ENCODE measurements around the gene KAT8. TPM values are rescaled to one million over a fixed set of nuclear protein-coding genes. Genes with fewer than 3 reads are reported as not detected.

Gene KAT8
- total and polyA plus RNA-seq, 4 donors: 15.9 to 37.4 (median 19.6) TPM

DNA sequence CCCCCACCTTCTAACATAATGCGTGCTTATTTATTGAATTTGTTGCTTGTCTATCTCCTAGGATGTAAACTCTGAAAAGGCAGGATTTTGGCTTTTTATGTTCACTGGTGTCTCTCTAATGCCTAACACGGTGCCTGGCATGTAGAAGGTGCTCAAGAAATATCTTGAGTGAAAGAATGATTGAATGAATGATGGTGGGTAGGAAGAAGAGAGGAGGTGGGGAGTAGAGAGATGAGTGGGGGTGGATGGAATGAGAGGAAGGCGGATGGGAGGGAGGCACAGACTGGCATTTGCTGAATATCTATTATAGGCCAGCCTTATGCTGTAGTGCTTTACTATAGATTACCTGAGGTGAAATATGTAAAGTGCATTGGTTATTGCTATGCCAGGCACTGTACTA is 30.1 kb downstream of the KAT8 start:
- DNase-seq (ENCODE audit: low spot score): no peak
- Histone ChIP-seq H3K27me3 (ENCODE audit: control insufficient read depth in 4 of 4, insufficient read depth in 4 of 4, low read length in 3 of 4) (no peaks in the 10 kb centered on the region), H3K4me3 (ENCODE audit: low read depth in 1 of 3, low read length in 3 of 3) (no peak overlapping the region), H3K36me3 (ENCODE audit: control insufficient read depth in 4 of 4, insufficient read depth in 3 of 4, low read depth in 1 of 4, low read length in 3 of 4) (no peaks in the 10 kb centered on the region), H3K4me1 (ENCODE audit: control insufficient read depth in 4 of 4, insufficient read depth in 4 of 4, low read length in 3 of 4) (peaks cover 0 to 8% (median 6%) of the 10 kb centered on the region in 4 donors), H3K27ac (ENCODE audit: low read depth in 1 of 2, low read length in 2 of 2) (no peak overlapping the region), H3K9me3 (ENCODE audit: control insufficient read depth in 4 of 4, low read length in 3 of 4) (no peaks in the 10 kb centered on the region), H3K9ac (ENCODE audit: low read depth in 1 of 2, low read length in 2 of 2) (no peak overlapping the region)
- no peak for TF ChIP-seq HNF4G (IDR thresholded peaks at IDR 0.05)
- TF ChIP-seq SP1 (IDR thresholded peaks at IDR 0.05): no peak
- no peak for TF ChIP-seq FOXA2 (IDR thresholded peaks at IDR 0.05)
- no peak for TF ChIP-seq RAD21 (IDR thresholded peaks at IDR 0.05)
- TF ChIP-seq TAF1 (conservative IDR thresholded peaks at IDR 0.05): no peak
- no peak for TF ChIP-seq REST (IDR thresholded peaks at IDR 0.05)
- TF ChIP-seq GABPA (IDR thresholded peaks at IDR 0.05 in 1 of 2, conservative IDR thresholded peaks at IDR 0.05 in 1 of 2): no peak
- TF ChIP-seq JUND (IDR thresholded peaks at IDR 0.05): no peak
- no peak for TF ChIP-seq RXRA (IDR thresholded peaks at IDR 0.05)
- TF ChIP-seq YY1 (IDR thresholded peaks at IDR 0.05): no peak
- no peak for TF ChIP-seq FOXA1 (IDR thresholded peaks at IDR 0.05)
- TF ChIP-seq, protein P1, sequence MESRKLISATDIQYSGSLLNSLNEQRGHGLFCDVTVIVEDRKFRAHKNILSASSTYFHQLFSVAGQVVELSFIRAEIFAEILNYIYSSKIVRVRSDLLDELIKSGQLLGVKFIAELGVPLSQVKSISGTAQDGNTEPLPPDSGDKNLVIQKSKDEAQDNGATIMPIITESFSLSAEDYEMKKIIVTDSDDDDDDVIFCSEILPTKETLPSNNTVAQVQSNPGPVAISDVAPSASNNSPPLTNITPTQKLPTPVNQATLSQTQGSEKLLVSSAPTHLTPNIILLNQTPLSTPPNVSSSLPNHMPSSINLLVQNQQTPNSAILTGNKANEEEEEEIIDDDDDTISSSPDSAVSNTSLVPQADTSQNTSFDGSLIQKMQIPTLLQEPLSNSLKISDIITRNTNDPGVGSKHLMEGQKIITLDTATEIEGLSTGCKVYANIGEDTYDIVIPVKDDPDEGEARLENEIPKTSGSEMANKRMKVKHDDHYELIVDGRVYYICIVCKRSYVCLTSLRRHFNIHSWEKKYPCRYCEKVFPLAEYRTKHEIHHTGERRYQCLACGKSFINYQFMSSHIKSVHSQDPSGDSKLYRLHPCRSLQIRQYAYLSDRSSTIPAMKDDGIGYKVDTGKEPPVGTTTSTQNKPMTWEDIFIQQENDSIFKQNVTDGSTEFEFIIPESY (IDR thresholded peaks at IDR 0.05): no peak
- TF ChIP-seq CTCF (IDR thresholded peaks at IDR 0.05; ENCODE audit: low read depth, low read length, missing input control): no peak
- TF ChIP-seq, protein P2, sequence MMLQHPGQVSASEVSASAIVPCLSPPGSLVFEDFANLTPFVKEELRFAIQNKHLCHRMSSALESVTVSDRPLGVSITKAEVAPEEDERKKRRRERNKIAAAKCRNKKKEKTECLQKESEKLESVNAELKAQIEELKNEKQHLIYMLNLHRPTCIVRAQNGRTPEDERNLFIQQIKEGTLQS (IDR thresholded peaks at IDR 0.05): no peak
- WGBS: 90% methylated on average over 3 of the region's 3 CpGs

GRCh38 chr16:31148281-31148728 is 30.8 kb downstream of the KAT8 start:
- WGBS: 19% methylated on average over 40 of the region's 40 CpGs
- H3K27me3 ChIP-seq (ENCODE audit: control insufficient read depth in 4 of 4, insufficient read depth in 4 of 4, low read length in 3 of 4): no peaks in the 10 kb centered on the region
- TF ChIP-seq JUND (IDR thresholded peaks at IDR 0.05): no peak
- TF ChIP-seq YY1 (IDR thresholded peaks at IDR 0.05): no peak
- TF ChIP-seq RAD21 (IDR thresholded peaks at IDR 0.05): no peak
- no peak for TF ChIP-seq MAX (IDR thresholded peaks at IDR 0.05)
- no peak for TF ChIP-seq SP1 (IDR thresholded peaks at IDR 0.05)
- TF ChIP-seq HNF4G (IDR thresholded peaks at IDR 0.05): no peak
- TF ChIP-seq CTCF (IDR thresholded peaks at IDR 0.05; ENCODE audit: low read depth, low read length, missing input control): no peak
- no peak for TF ChIP-seq NR2F2 (IDR thresholded peaks at IDR 0.05)
- H3K4me3 ChIP-seq (ENCODE audit: low read depth in 1 of 3, low read length in 3 of 3): no peak overlapping the region
- no peaks in the 10 kb centered on the region for H3K36me3 ChIP-seq (ENCODE audit: control insufficient read depth in 4 of 4, insufficient read depth in 3 of 4, low read depth in 1 of 4, low read length in 3 of 4)
- H3K27ac ChIP-seq (ENCODE audit: low read depth in 1 of 2, low read length in 2 of 2): no peak overlapping the region
- no peaks in the 10 kb centered on the region for H3K9me3 ChIP-seq (ENCODE audit: control insufficient read depth in 4 of 4, low read length in 3 of 4)
- no peak overlapping the region for H3K9ac ChIP-seq (ENCODE audit: low read depth in 1 of 2, low read length in 2 of 2)
- DNase-seq (ENCODE audit: low spot score): no peak
- peaks cover 0 to 5% (median 2%) of the 10 kb centered on the region in 4 donors for H3K4me1 ChIP-seq (ENCODE audit: control insufficient read depth in 4 of 4, insufficient read depth in 4 of 4, low read length in 3 of 4)
